WI38 (cell line): ENCODE results near the gene BEAN1.

ENCODE experiments used
- H3K4me3 ChIP-seq: 2 replicates; pipeline ENCODE4 v1.5.1; 2011; ENCODE audit warnings: low read depth, mild to moderate bottlenecking, control low read depth, low read length
- CTCF ChIP-seq: IDR thresholded peaks from 2 replicates; pipeline ENCODE4 v1.5.1; 2012; ENCODE audit warnings: low read depth, mild to moderate bottlenecking, control low read depth, low read length

The BEAN1 gene

GRCh38 chr16:66484453-66485213, 57.5 kb downstream of the BEAN1 start:
- no peak for TF ChIP-seq CTCF
- H3K4me3 ChIP-seq = no peak overlapping the region

GRCh38 chr16:66485376-66485775, 58.3 kb downstream of the BEAN1 start:
- no peak overlapping the region for H3K4me3 ChIP-seq
- no peak for TF ChIP-seq CTCF

GRCh38 chr16:66486199-66486772, 59.2 kb downstream of the BEAN1 start:
- no peak for TF ChIP-seq CTCF
- H3K4me3 ChIP-seq = no peak overlapping the region

- H3K4me3 ChIP-seq = no peak overlapping the region
- TF ChIP-seq CTCF = no peak
Observed at GRCh38 chr16:66486773-66487579, 59.9 kb downstream of the BEAN1 start.

- no peak for TF ChIP-seq CTCF
- no peak overlapping the region for H3K4me3 ChIP-seq
Observed at GRCh38 chr16:66487580-66488275, 60.6 kb downstream of the BEAN1 start.

GRCh38 chr16:66488505-66488904, 61.4 kb downstream of the BEAN1 start:
- no peak for TF ChIP-seq CTCF
- H3K4me3 ChIP-seq = no peak overlapping the region
